K562 (cell line): ENCODE results near the gene C9orf50. TPM values are rescaled to one million over a fixed set of nuclear protein-coding genes. Genes with fewer than 3 reads are reported as not detected.

Source experiments
- CBX8 ChIP-seq: fragments of 200-600 bp; sonication (generic); IDR thresholded peaks from 2 replicates; pipeline ENCODE4 v1.6.1; 2012; ENCODE audit warnings: borderline replicate concordance, mixed run types, low read depth, mild to moderate bottlenecking, moderate library complexity, mixed read lengths, low read length, control low read depth, inconsistent platforms; ENCODE audit not compliant: poor library complexity, severe bottlenecking; ENCODE audit errors: extremely low read depth
- CCAR2 ChIP-seq: fragments of 200-400 bp; formaldehyde crosslinking; IDR thresholded peaks from 2 replicates; pipeline ENCODE4 v1.6.1; 2017; ENCODE audit warnings: mild to moderate bottlenecking, low read depth, low read length
- EP300 ChIP-seq: IDR thresholded peaks from 2 replicates; pipeline ENCODE4 v1.6.1; 2012; ENCODE audit warnings: low read length, improper control_type of control experiment
- FIP1L1 ChIP-seq: fragments of 200-400 bp; formaldehyde crosslinking; IDR thresholded peaks from 2 replicates; pipeline ENCODE4 v1.6.1; 2018; ENCODE audit warnings: mild to moderate bottlenecking, low read depth, low read length; ENCODE audit not compliant: poor library complexity, severe bottlenecking
- GTF2B ChIP-seq: IDR thresholded peaks from 2 replicates; pipeline ENCODE4 v1.6.1; 2011; ENCODE audit not compliant: insufficient read length; ENCODE audit errors: extremely low read depth
- HBP1 ChIP-seq: fragments of 450-650 bp; formaldehyde crosslinking; IDR thresholded peaks from 2 replicates; pipeline ENCODE4 v1.4.0; 2022; ENCODE audit warnings: missing genetic modification characterization
- HLTF ChIP-seq: fragments of 450-650 bp; IDR thresholded peaks from 2 replicates; pipeline ENCODE4 v1.6.1; 2016
- HMG20A ChIP-seq: fragments of 450-650 bp; formaldehyde crosslinking; conservative IDR thresholded peaks from 2 replicates; pipeline ENCODE4 v1.4.0; 2020; ENCODE audit warnings: mild to moderate bottlenecking, mixed read lengths
- MAZ ChIP-seq, 2 experiments: fragments of 450-650 bp in 1 of 2; sonication (generic) in 1 of 2; formaldehyde crosslinking; IDR thresholded peaks in 1 of 2; conservative IDR thresholded peaks in 1 of 2; 2 replicates each; pipeline versions ENCODE4 v1.4.0 to v1.5.0; 2020; ENCODE audit warnings: mild to moderate bottlenecking in 1 of 2, missing genetic modification reagents in 1 of 2
- MED1 ChIP-seq: sonication (generic); formaldehyde crosslinking; IDR thresholded peaks from 2 replicates; pipeline ENCODE4 v1.8.1; 2023; ENCODE audit warnings: missing genetic modification reagents, borderline replicate concordance
- MTA3 ChIP-seq: fragments of 450-650 bp; formaldehyde crosslinking; IDR thresholded peaks from 2 replicates; pipeline ENCODE4 v1.6.1; 2017; ENCODE audit warnings: mild to moderate bottlenecking, borderline replicate concordance
- NBN ChIP-seq: fragments of 450-650 bp; IDR thresholded peaks from 2 replicates; pipeline ENCODE4 v1.6.1; 2016; ENCODE audit warnings: low read depth, mild to moderate bottlenecking
- NCOR1 ChIP-seq: fragments of 450-650 bp; IDR thresholded peaks from 2 replicates; pipeline ENCODE4 v1.6.1; 2016; ENCODE audit warnings: mild to moderate bottlenecking, moderate library complexity
- NR0B1 ChIP-seq: fragments of 450-650 bp; IDR thresholded peaks from one replicate; pipeline ENCODE4 v1.6.1; 2018; ENCODE audit warnings: mild to moderate bottlenecking, moderate library complexity; ENCODE audit not compliant: partially characterized antibody
- NR1H2 ChIP-seq: sonication (generic); formaldehyde crosslinking; IDR thresholded peaks from 2 replicates; pipeline ENCODE4 v1.4.0; 2020; ENCODE audit warnings: mild to moderate bottlenecking, missing genetic modification reagents
- SREBF2 ChIP-seq: sonication (generic); formaldehyde crosslinking; IDR thresholded peaks from 2 replicates; pipeline ENCODE4 v1.4.0; 2020; ENCODE audit warnings: mild to moderate bottlenecking, missing genetic modification reagents
- TRIM24 ChIP-seq, 2 experiments: fragments of 450-650 bp; IDR thresholded peaks; 2 replicates each; pipeline ENCODE4 v1.6.1; 2016
- XRCC4 ChIP-seq: IDR thresholded peaks from one replicate; pipeline ENCODE4 v1.6.1; 2011; ENCODE audit not compliant: insufficient read depth, insufficient read length; ENCODE audit errors: extremely low read depth
- ZNF23 ChIP-seq: fragments of 250-450 bp; sonication (Bioruptor Pico); IDR thresholded peaks from 2 replicates; pipeline ENCODE4 v1.4.0; 2020; ENCODE audit warnings: mild to moderate bottlenecking
- ZNF274 ChIP-seq: IDR thresholded peaks from 2 replicates; pipeline ENCODE4 v1.6.1; 2011; ENCODE audit warnings: low read depth, mild to moderate bottlenecking, low read length, moderate library complexity, borderline replicate concordance
- ZNF444 ChIP-seq: fragments of 250-450 bp; sonication (Bioruptor Pico); IDR thresholded peaks from 2 replicates; pipeline ENCODE4 v1.4.0; 2020; ENCODE audit warnings: mild to moderate bottlenecking, moderate library complexity
- polyA plus RNA-seq, 8 experiments: library from polyadenylated mRNA; depleted of rRNA in 4 of 8; stranded (reverse) in 5 of 8; unstranded in 3 of 8; fragments of >200 nt; fragmentation: Nextera tagmentation in 2 of 8; fragmentation: Illumina TruSeq in 1 of 8; extraction: Ambion mirVana in 2 of 8; extraction: Trizol in 1 of 8; gene quantifications; 2 replicates each; pipeline versions ENCODE4 v1.2.1 to v1.2.3, GENCODE V29; 2011 to 2014; ENCODE audit warnings: inconsistent platforms in 1 of 8, missing spikeins in 1 of 8
- total RNA-seq, 7 experiments: library from RNA; depleted of rRNA in 6 of 7; stranded (reverse); fragments of >200 nt in 6 of 7; fragmentation: Illumina TruSeq in 2 of 7; extraction: Trizol in 2 of 7; gene quantifications; 2 replicates each; pipeline versions ENCODE4 v1.2.1 to v1.2.3, GENCODE V29; 2011 to 2021; ENCODE audit warnings: low replicate concordance in 1 of 7
- TF ChIP-seq, protein P1 (sequence below): fragments of 250-450 bp; sonication (Bioruptor Pico); IDR thresholded peaks from 2 replicates; pipeline ENCODE4 v1.9.0; 2021; ENCODE audit warnings: mild to moderate bottlenecking, inconsistent platforms

C9orf50 gene
- total and polyA plus RNA-seq, 9 of the 15 experiments (the other 6 are each of a cell fraction or from before 2014, with no cell fraction given) = not detected

GRCh38 chr9:129610473-129611306 is 10.2 kb downstream of the C9orf50 start (continued):
- TF ChIP-seq, protein P1, sequence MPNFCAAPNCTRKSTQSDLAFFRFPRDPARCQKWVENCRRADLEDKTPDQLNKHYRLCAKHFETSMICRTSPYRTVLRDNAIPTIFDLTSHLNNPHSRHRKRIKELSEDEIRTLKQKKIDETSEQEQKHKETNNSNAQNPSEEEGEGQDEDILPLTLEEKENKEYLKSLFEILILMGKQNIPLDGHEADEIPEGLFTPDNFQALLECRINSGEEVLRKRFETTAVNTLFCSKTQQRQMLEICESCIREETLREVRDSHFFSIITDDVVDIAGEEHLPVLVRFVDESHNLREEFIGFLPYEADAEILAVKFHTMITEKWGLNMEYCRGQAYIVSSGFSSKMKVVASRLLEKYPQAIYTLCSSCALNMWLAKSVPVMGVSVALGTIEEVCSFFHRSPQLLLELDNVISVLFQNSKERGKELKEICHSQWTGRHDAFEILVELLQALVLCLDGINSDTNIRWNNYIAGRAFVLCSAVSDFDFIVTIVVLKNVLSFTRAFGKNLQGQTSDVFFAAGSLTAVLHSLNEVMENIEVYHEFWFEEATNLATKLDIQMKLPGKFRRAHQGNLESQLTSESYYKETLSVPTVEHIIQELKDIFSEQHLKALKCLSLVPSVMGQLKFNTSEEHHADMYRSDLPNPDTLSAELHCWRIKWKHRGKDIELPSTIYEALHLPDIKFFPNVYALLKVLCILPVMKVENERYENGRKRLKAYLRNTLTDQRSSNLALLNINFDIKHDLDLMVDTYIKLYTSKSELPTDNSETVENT (CRISPR knock-in tag) = 0 out of 2 replicates have a peak, but pooled peaks have one; percentile 15
- TF ChIP-seq HMG20A (CRISPR knock-in tag) (no peak), CBX8 (no peak), HBP1 (CRISPR knock-in tag) (no peak), XRCC4 (no peak), NR1H2 (CRISPR knock-in tag) (0 out of 2 replicates have a peak, but pooled peaks have one; percentile 63), NR0B1 (no peak), ZNF444 (CRISPR knock-in tag) (no peak), ZNF23 (CRISPR knock-in tag) (no peak), GTF2B (no peak), ZNF274 (no peak), HLTF (peak; percentile 42; the same call in 1 of the 2 replicates), CCAR2 (no peak), MED1 (CRISPR knock-in tag) (no peak), MTA3 (peak; percentile 90; the same call in 1 of the 2 replicates), EP300 (0 out of 2 replicates have a peak, but pooled peaks have one; percentile 5), FIP1L1 (peak; percentile 44), NBN (0 out of 2 replicates have a peak, but pooled peaks have one; percentile 25), SREBF2 (CRISPR knock-in tag) (0 out of 2 replicates have a peak, but pooled peaks have one; percentile 57), NCOR1 (no peak), MAZ (CRISPR knock-in tag; conservative IDR thresholded peaks at IDR 0.05 in 1 of 2, IDR thresholded peaks at IDR 0.05 in 1 of 2) (peak; percentile 53 to 85; a peak in 3 of 4 replicates), TRIM24 (IDR thresholded peaks at IDR 0.05) (no peak)
